CD4-positive, alpha-beta memory T cell (primary cell): ENCODE measurements around the gene ZFYVE27. TPM values are rescaled to one million over a fixed set of nuclear protein-coding genes. Genes with fewer than 3 reads are reported as not detected.
A peak's percentile ranks its signal among the peaks of the same experiment; 100 is the strongest.

ENCODE experiments used
- CTCF ChIA-PET: fragments of 350-600 bp; sonication (Branson Sonifier 250); formaldehyde crosslinking; loops from one replicate; lab custom pipeline; 2021; ENCODE audit warnings: inconsistent platforms; ENCODE audit not compliant: partially characterized antibody; lab: Charles Lee
- POLR2A ChIA-PET: fragments of 350-600 bp; sonication (Branson Sonifier 250); formaldehyde crosslinking; loops from one replicate; lab custom pipeline; 2021; ENCODE audit not compliant: partially characterized antibody; lab: Charles Lee
- DNase-seq, 5 donors: peaks; one replicate each; pipeline versions ENCODE4 v3.0.0 to v3.0.0-alpha.2; 2020 to 2022; ENCODE audit warnings: mixed read lengths in 1 of 5
- H3K27ac ChIP-seq: one replicate; pipeline ENCODE4 v1.7.0; 2013; ENCODE audit warnings: low read depth, low read length
- H3K27me3 ChIP-seq: 2 replicates; pipeline ENCODE4 v1.7.0; 2013; ENCODE audit warnings: mild to moderate bottlenecking, low read length, moderate library complexity; ENCODE audit not compliant: insufficient read depth
- H3K36me3 ChIP-seq: 2 replicates; pipeline ENCODE4 v1.7.0; 2013; ENCODE audit warnings: mild to moderate bottlenecking, low read length, moderate library complexity; ENCODE audit not compliant: insufficient read depth
- H3K4me1 ChIP-seq: 2 replicates; pipeline ENCODE4 v1.7.0; 2013; ENCODE audit warnings: mild to moderate bottlenecking, low read length, moderate library complexity; ENCODE audit not compliant: insufficient read depth
- H3K4me3 ChIP-seq, 2 donors: one replicate each; pipeline ENCODE4 v1.7.0; 2013; ENCODE audit warnings: low read length in 2 of 2, mild to moderate bottlenecking in 1 of 2
- H3K9me3 ChIP-seq, 2 donors: one replicate each; pipeline ENCODE4 v1.7.0; 2013; ENCODE audit warnings: low read length in 2 of 2, control low read depth in 1 of 2; ENCODE audit not compliant: control insufficient read depth in 1 of 2
- H3K27ac Mint-ChIP-seq, 7 donors: one replicate each; pipeline ENCODE4 v1.8.0; 2020 to 2021; ENCODE audit warnings: mixed read lengths in 7 of 7, mild to moderate bottlenecking in 6 of 7, inconsistent platforms in 3 of 7, moderate library complexity in 3 of 7
- H3K27me3 Mint-ChIP-seq, 2 donors: one replicate each; pipeline ENCODE4 v1.8.0; 2020 to 2021; ENCODE audit warnings: mixed read lengths in 2 of 2
- H3K36me3 Mint-ChIP-seq, 2 donors: one replicate each; pipeline ENCODE4 v1.8.0; 2020 to 2021; ENCODE audit warnings: mixed read lengths in 2 of 2, inconsistent platforms in 1 of 2, mild to moderate bottlenecking in 1 of 2
- H3K4me1 Mint-ChIP-seq, 4 donors: one replicate each; pipeline ENCODE4 v1.8.0; 2020 to 2021; ENCODE audit warnings: mixed read lengths in 4 of 4, mild to moderate bottlenecking in 1 of 4
- H3K4me3 Mint-ChIP-seq, 8 donors: one replicate each; pipeline ENCODE4 v1.8.0; 2020 to 2021; ENCODE audit warnings: mixed read lengths in 8 of 8, mild to moderate bottlenecking in 7 of 8, moderate library complexity in 6 of 8, inconsistent platforms in 3 of 8
- H3K9me3 Mint-ChIP-seq, 8 donors: one replicate each; pipeline ENCODE4 v1.8.0; 2020 to 2021; ENCODE audit warnings: mixed read lengths in 8 of 8, mild to moderate bottlenecking in 5 of 8, inconsistent platforms in 3 of 8, moderate library complexity in 1 of 8
- intact Hi-C: fragments of 100-400 bp; cut with micrococcal nuclease; formaldehyde crosslinking; loops from one replicate; pipeline ENCODE4 v1.15.1; 2023
- polyA plus RNA-seq, 2 donors: library from polyadenylated mRNA; unstranded; fragments of 300-500 nt; fragmentation: Illumina TruSeq; gene quantifications; one replicate each; pipeline ENCODE4 v1.2.3, GENCODE V29; 2021
- total RNA-seq, 2 experiments: library from RNA; stranded (reverse); gene quantifications; one replicate each; pipeline ENCODE4 v1.2.3, GENCODE V29; 2021

ZFYVE27 gene
- total and polyA plus RNA-seq, 4 experiments from 2014 or later: 26.8 to 64.5 (median 44.1) TPM

GRCh38 chr10:97773096-97773495, 36.2 kb downstream of the ZFYVE27 start:
- H3K4me3 ChIP-seq: no peak overlapping the region
- H3K27me3 Mint-ChIP-seq: peaks cover 26 to 32% of the 10 kb centered on the region in 2 donors
- CTCF ChIA-PET: interaction anchor here (0.8 to 1.0 kb wide), 2 partner anchors 8 to 19 kb away, joined by 3 read pairs; no protein-coding TSS in a partner anchor
- POLR2A ChIA-PET: no interaction called here
- H3K36me3 Mint-ChIP-seq: no peaks in the 10 kb centered on the region
- H3K36me3 ChIP-seq: no peaks in the 10 kb centered on the region
- H3K27me3 ChIP-seq: peaks cover 9% of the 10 kb centered on the region
- H3K4me1 ChIP-seq: peaks cover 6% of the 10 kb centered on the region
- H3K9me3 Mint-ChIP-seq: no peaks in the 10 kb centered on the region
- peaks cover 2 to 20% (median 12%) of the 10 kb centered on the region in 4 donors for H3K4me1 Mint-ChIP-seq
- H3K27ac Mint-ChIP-seq: no peak overlapping the region
- intact Hi-C loops: no loop called here
- no peak for DNase-seq
- no peaks in the 10 kb centered on the region for H3K9me3 ChIP-seq
- no peak overlapping the region for H3K4me3 Mint-ChIP-seq
- no peak overlapping the region for H3K27ac ChIP-seq

- Histone ChIP-seq H3K27me3 (peaks cover 9% of the 10 kb centered on the region), H3K4me1 (peaks cover 6% of the 10 kb centered on the region), H3K4me3 (no peak overlapping the region), H3K9me3 (no peaks in the 10 kb centered on the region), H3K36me3 (no peaks in the 10 kb centered on the region), H3K27ac (no peak overlapping the region)
- peaks cover 4 to 20% (median 12%) of the 10 kb centered on the region in 4 donors for H3K4me1 Mint-ChIP-seq
- peaks cover 18 to 24% of the 10 kb centered on the region in 2 donors for H3K27me3 Mint-ChIP-seq
- DNase-seq: no peak
- CTCF ChIA-PET: no interaction called here
- no peaks in the 10 kb centered on the region for H3K9me3 Mint-ChIP-seq
- H3K36me3 Mint-ChIP-seq: no peaks in the 10 kb centered on the region
- POLR2A ChIA-PET: no interaction called here
- intact Hi-C loops: no loop called here
- no peak overlapping the region for H3K4me3 Mint-ChIP-seq
- H3K27ac Mint-ChIP-seq: no peak overlapping the region
Measured at GRCh38 chr10:97774811-97775294, 37.9 kb downstream of the ZFYVE27 start.

- Mint-ChIP-seq H3K4me1 (peaks cover 11 to 26% (median 19%) of the 10 kb centered on the region in 4 donors), H3K36me3 (no peaks in the 10 kb centered on the region), H3K4me3 (no peak overlapping the region), H3K9me3 (no peaks in the 10 kb centered on the region), H3K27ac (peak overlapping the region in 1 of 7 donors; percentile 18), H3K27me3 (peaks cover 7 to 8% of the 10 kb centered on the region in 2 donors)
- ChIA-PET POLR2A (no interaction called here), CTCF (no interaction called here)
- Histone ChIP-seq H3K36me3 (no peaks in the 10 kb centered on the region), H3K27me3 (no peaks in the 10 kb centered on the region), H3K9me3 (no peaks in the 10 kb centered on the region), H3K27ac (no peak overlapping the region), H3K4me3 (no peak overlapping the region), H3K4me1 (peaks cover 21% of the 10 kb centered on the region)
- intact Hi-C loops: no loop called here
- DNase-seq: no peak
Measured at GRCh38 chr10:97777143-97777542, 40.2 kb downstream of the ZFYVE27 start.

- no peaks in the 10 kb centered on the region for H3K36me3 Mint-ChIP-seq
- Histone ChIP-seq H3K36me3 (no peaks in the 10 kb centered on the region), H3K9me3 (no peaks in the 10 kb centered on the region), H3K27ac (no peak overlapping the region), H3K27me3 (no peaks in the 10 kb centered on the region), H3K4me3 (no peak overlapping the region), H3K4me1 (peaks cover 30% of the 10 kb centered on the region)
- no peaks in the 10 kb centered on the region for H3K27me3 Mint-ChIP-seq
- POLR2A ChIA-PET: no interaction called here
- intact Hi-C loops: no loop called here
- no peak for DNase-seq
- H3K27ac Mint-ChIP-seq: peak overlapping the region in 1 of 7 donors; percentile 5
- peaks cover 13 to 28% (median 21%) of the 10 kb centered on the region in 4 donors for H3K4me1 Mint-ChIP-seq
- no peak overlapping the region for H3K4me3 Mint-ChIP-seq
- CTCF ChIA-PET: interaction anchor here (1.5 to 5.0 kb wide), 2 partner anchors 13 to 91 kb away, joined by 7 to 43 read pairs; no protein-coding TSS in a partner anchor
- no peaks in the 10 kb centered on the region for H3K9me3 Mint-ChIP-seq
Measured at GRCh38 chr10:97778452-97779302, 41.7 kb downstream of the ZFYVE27 start.

- ChIA-PET POLR2A (no interaction called here), CTCF (interaction anchor here (1.5 to 5.0 kb wide), 2 partner anchors 12 to 90 kb away, joined by 7 to 43 read pairs; no protein-coding TSS in a partner anchor)
- Mint-ChIP-seq H3K4me1 (peaks cover 13 to 28% (median 21%) of the 10 kb centered on the region in 4 donors), H3K36me3 (no peaks in the 10 kb centered on the region), H3K27me3 (no peaks in the 10 kb centered on the region), H3K9me3 (no peaks in the 10 kb centered on the region), H3K27ac (peak overlapping the region in 1 of 7 donors; percentile 15), H3K4me3 (no peak overlapping the region)
- Histone ChIP-seq H3K9me3 (no peaks in the 10 kb centered on the region), H3K4me1 (peaks cover 30% of the 10 kb centered on the region), H3K36me3 (no peaks in the 10 kb centered on the region), H3K27ac (no peak overlapping the region), H3K27me3 (no peaks in the 10 kb centered on the region), H3K4me3 (no peak overlapping the region)
- DNase-seq: no peak
- intact Hi-C loops: no loop called here
Measured at GRCh38 chr10:97779492-97779891, 42.6 kb downstream of the ZFYVE27 start.

- no peak for DNase-seq
- Histone ChIP-seq H3K27ac (no peak overlapping the region), H3K36me3 (no peaks in the 10 kb centered on the region), H3K4me1 (peaks cover 30% of the 10 kb centered on the region), H3K4me3 (no peak overlapping the region), H3K27me3 (no peaks in the 10 kb centered on the region), H3K9me3 (no peaks in the 10 kb centered on the region)
- intact Hi-C loops: no loop called here
- CTCF ChIA-PET: interaction anchor here (1.5 to 5.0 kb wide), 2 partner anchors 12 to 90 kb away, joined by 7 to 43 read pairs; no protein-coding TSS in a partner anchor
- peaks cover 13 to 28% (median 21%) of the 10 kb centered on the region in 4 donors for H3K4me1 Mint-ChIP-seq
- H3K27me3 Mint-ChIP-seq: no peaks in the 10 kb centered on the region
- POLR2A ChIA-PET: no interaction called here
- H3K36me3 Mint-ChIP-seq: no peaks in the 10 kb centered on the region
- H3K9me3 Mint-ChIP-seq: no peaks in the 10 kb centered on the region
- peak overlapping the region in 1 of 8 donors; percentile 46 for H3K4me3 Mint-ChIP-seq
- peak overlapping the region in 4 of 7 donors; percentile 24 to 76 (median 50) for H3K27ac Mint-ChIP-seq
Measured at GRCh38 chr10:97779975-97780374, 43.0 kb downstream of the ZFYVE27 start.
